AG08396 (cell line): ENCODE results near the gene OPN1MW2.
"Not testable (repeated sequence)": the region's sequence is repeated elsewhere in the genome, so short reads cannot be mapped to it uniquely, and the experiment has no call there.

Experiments
- DNase-seq: peaks from one replicate; pipeline ENCODE4 v3.0.0; 2012; ENCODE audit warnings: low spot score, mixed read lengths

Gene OPN1MW2

GRCh38 chrX:154269245-154269644, 49.7 kb downstream of the OPN1MW2 start:
- not testable (repeated sequence) for DNase-seq
